GM19239 (cell line): Measurements from ENCODE around the gene FNTB.

ENCODE experiments used
- DNase-seq: peaks from one replicate; pipeline ENCODE4 v3.0.0; 2011; ENCODE audit warnings: low spot score; ENCODE audit not compliant: insufficient read length
- FAIRE-seq: peaks from 2 replicates; lab custom pipeline; 2011; peaks lifted over from hg19 to GRCh38; lab: Jason Lieb, UNC

FNTB gene

GRCh38 chr14:64986648-64987437 is at the start of gene FNTB:
TSS of gene FNTB (plus strand) at chr14:64986895. CDS start at chr14:64986954, 59 bp downstream.
- DNase-seq (peak; percentile 84), FAIRE-seq (peak; percentile 98)

- DNase-seq (no peak), FAIRE-seq (peak; percentile 68)
Measured at GRCh38 chr14:64937171-64937820, 49.4 kb upstream of the FNTB start.

GRCh38 chr14:64937821-64938193 is 48.9 kb upstream of the FNTB start:
- no peak for FAIRE-seq

GRCh38 chr14:64938972-64939816 is 47.5 kb upstream of the FNTB start:
- DNase-seq: no peak
- no peak for FAIRE-seq

More at GRCh38 chr14:64937821-64938193, 48.9 kb upstream of the FNTB start:
- no peak for DNase-seq

GRCh38 chr14:64939817-64940190 is 46.9 kb upstream of the FNTB start:
- DNase-seq: no peak
- no peak for FAIRE-seq

- FAIRE-seq: no peak
- no peak for DNase-seq
Measured at GRCh38 chr14:64940336-64940910, 46.3 kb upstream of the FNTB start.

- FAIRE-seq: no peak
Measured at GRCh38 chr14:64942531-64943111, 44.1 kb upstream of the FNTB start, which contains the start of gene GPX2. TSS of gene GPX2 (minus strand) at chr14:64942745. CDS start at chr14:64942726, 19 bp downstream.

GRCh38 chr14:64943556-64943955 is 43.1 kb upstream of the FNTB start:
- DNase-seq (no peak), FAIRE-seq (no peak)

More at GRCh38 chr14:64942531-64943111, 44.1 kb upstream of the FNTB start, which contains the start of gene GPX2:
- DNase-seq: no peak

GRCh38 chr14:64944041-64944440 is 42.7 kb upstream of the FNTB start:
- DNase-seq: no peak
- FAIRE-seq: no peak

- FAIRE-seq (no peak), DNase-seq (no peak)
Measured at GRCh38 chr14:64944861-64945260, 41.8 kb upstream of the FNTB start.

- DNase-seq (no peak), FAIRE-seq (no peak)
Measured at GRCh38 chr14:64945431-64946178, 41.1 kb upstream of the FNTB start.

GRCh38 chr14:64946310-64947045 is 40.2 kb upstream of the FNTB start:
- FAIRE-seq: no peak

GRCh38 chr14:64947710-64948611 is 38.7 kb upstream of the FNTB start:
- DNase-seq: no peak
- no peak for FAIRE-seq

More at GRCh38 chr14:64946310-64947045, 40.2 kb upstream of the FNTB start:
- DNase-seq: no peak

GRCh38 chr14:64948612-64949210 is 38.0 kb upstream of the FNTB start:
- no peak for FAIRE-seq

GRCh38 chr14:64950889-64951288 is 35.8 kb upstream of the FNTB start:
- FAIRE-seq (no peak), DNase-seq (no peak)

More at GRCh38 chr14:64948612-64949210, 38.0 kb upstream of the FNTB start:
- DNase-seq: no peak

GRCh38 chr14:64951291-64951690 is 35.4 kb upstream of the FNTB start:
- no peak for FAIRE-seq
- no peak for DNase-seq

- DNase-seq: no peak
- FAIRE-seq: no peak
Measured at GRCh38 chr14:64951724-64952123, 35.0 kb upstream of the FNTB start.
